ENCODE measurements around the gene CYGB. TPM values are rescaled to one million over a fixed set of nuclear protein-coding genes. Genes with fewer than 3 reads are reported as not detected.

Gene CYGB
- total and polyA plus RNA-seq, 9 of the 15 experiments (the other 6 are each of a cell fraction or from before 2014, with no cell fraction given): 0.08 to 0.95 (median 0.18) TPM; not detected in 5

- POLR2A ChIA-PET: interaction anchor here (0.6 to 1.5 kb wide), 6 partner anchors 12 to 39 kb away, joined by 3 to 5 read pairs (median 4); no protein-coding TSS in a partner anchor
- ATAC-seq: peak; percentile 43
- intact Hi-C loops (cut with micrococcal nuclease): no loop called here
- TF ChIP-seq ZNF224 (CRISPR knock-in tag; IDR thresholded peaks at IDR 0.05): no peak
- TF ChIP-seq ZNF449 (CRISPR knock-in tag; IDR thresholded peaks at IDR 0.05): no peak
- no peak for TF ChIP-seq ZNF146 (CRISPR knock-in tag; IDR thresholded peaks at IDR 0.05; ENCODE audit: unreplicated experiment)
- TF ChIP-seq ZBTB33 (CRISPR knock-in tag; IDR thresholded peaks at IDR 0.05): 0 out of 2 replicates have a peak, but pooled peaks have one; percentile 13
- no peak for TF ChIP-seq MIER1 (IDR thresholded peaks at IDR 0.05; ENCODE audit: low read depth)
- no peak for TF ChIP-seq ZBTB2 (IDR thresholded peaks at IDR 0.05)
- no peak for TF ChIP-seq GTF2E2 (tag; IDR thresholded peaks at IDR 0.05)
- TF ChIP-seq ZNF140 (CRISPR knock-in tag; IDR thresholded peaks at IDR 0.05): no peak
- TF ChIP-seq ZNF778 (CRISPR knock-in tag; IDR thresholded peaks at IDR 0.05): no peak
- TF ChIP-seq YBX1 (IDR thresholded peaks at IDR 0.05): no peak
- TF ChIP-seq PCBP1 (IDR thresholded peaks at IDR 0.05; ENCODE audit: low read depth, low read length, poor library complexity, severe bottlenecking): peak; percentile 50
- TF ChIP-seq RAD21 (CRISPR knock-in tag; conservative IDR thresholded peaks at IDR 0.05 in 1 of 2, IDR thresholded peaks at IDR 0.05 in 1 of 2): no peak
- no peak for TF ChIP-seq NBN (IDR thresholded peaks at IDR 0.05; ENCODE audit: low read depth)
- TF ChIP-seq POLR2H (tag; IDR thresholded peaks at IDR 0.05; ENCODE audit: low read depth): no peak
- TF ChIP-seq DMBX1 (CRISPR knock-in tag; IDR thresholded peaks at IDR 0.05; ENCODE audit: borderline replicate concordance): no peak
Observed at GRCh38 chr17:76585033-76585648, 47.6 kb upstream of the CYGB start.

More at GRCh38 chr17:76585033-76585648, 47.6 kb upstream of the CYGB start:
- Histone ChIP-seq H3K36me3 (ENCODE audit: control insufficient read depth, insufficient read depth, low read length) (no peaks in the 10 kb centered on the region), H3K27ac (ENCODE audit: extremely low read depth, low read depth, low read length) (no peak overlapping the region), H3K4me1 (replicated peaks in 1 of 2; ENCODE audit: control insufficient read depth in 2 of 2, insufficient read depth in 2 of 2, low read length in 2 of 2) (peaks cover 0 to 28% of the 10 kb centered on the region in 2 experiments; a peak in 4 of 5 replicates), H3K9me1 (ENCODE audit: control insufficient read depth, insufficient read depth, low read length) (no peaks in the 10 kb centered on the region), H3K4me2 (ENCODE audit: insufficient read depth, low read length) (peak overlapping the region; percentile 37), H4K20me1 (replicated peaks; ENCODE audit: control insufficient read depth, insufficient read depth, low read length) (no peaks in the 10 kb centered on the region), H2AFZ (ENCODE audit: low read depth, low read length) (peak overlapping the region; percentile 40; the same call in 1 of the 2 replicates), H3K4me3 (peak overlapping the region; percentile 13; the same call in 1 of the 2 replicates), H3K9me3 (replicated peaks; ENCODE audit: control insufficient read depth, insufficient read depth, low read depth, low read length) (no peaks in the 10 kb centered on the region), H3K79me2 (ENCODE audit: control insufficient read depth, insufficient read depth, low read length) (no peaks in the 10 kb centered on the region), H3K27me3 (ENCODE audit: control insufficient read depth in 2 of 2, insufficient read depth in 2 of 2, low read length in 2 of 2) (peaks cover 0 to 6% of the 10 kb centered on the region in 2 experiments; a peak in 2 of 5 replicates), H3K9ac (ENCODE audit: insufficient read depth in 1 of 2, low read depth in 2 of 2, low read length in 2 of 2) (peak overlapping the region in 1 of 2 experiments; percentile 68; a peak in 3 of 4 replicates)
- FAIRE-seq (no peak), DNase-seq (ENCODE audit: extremely low read depth in 1 of 4, low spot score in 3 of 4) (peak in 1 of 4 experiments; percentile 19)
- in situ Hi-C loops (cut with MboI): no loop called here
- CTCF ChIA-PET (ENCODE audit: low intra/inter-chr PET ratio): no interaction called here
- WGBS (ENCODE audit: insufficient coverage, low coverage, missing lambda C conversion rate): 52% methylated on average over 29 of the region's 62 CpGs
- BruUV-seq (replicated peaks): no TSS peak

All from K562 (cell line).